Right atrium auricular region (tissue), 2 donors: Measurements from ENCODE around the gene TSHZ3. TPM values are rescaled to one million over a fixed set of nuclear protein-coding genes. Genes with fewer than 3 reads are reported as not detected.

Source experiments
- DNase-seq: peaks from one replicate; pipeline ENCODE4 v3.0.0-alpha.2; 2019; ENCODE audit warnings: low spot score
- H3K27ac ChIP-seq, 2 donors: fragments of 200-600 bp; sonication (generic); 1 replicate in 1 of 2; 2 replicates in 1 of 2; pipeline ENCODE4 v1.5.1; 2016 to 2019
- H3K27me3 ChIP-seq, 2 donors: fragments of 200-600 bp; sonication (generic); one replicate each; pipeline versions ENCODE4 v1.5.1 to v1.6.0; 2017 to 2019
- H3K36me3 ChIP-seq: fragments of 200-600 bp; sonication (generic); one replicate; pipeline ENCODE4 v1.5.1; 2016
- H3K4me1 ChIP-seq, 2 donors: fragments of 200-600 bp; sonication (generic); one replicate each; pipeline versions ENCODE4 v1.5.1 to v1.6.0; 2017 to 2019
- H3K4me3 ChIP-seq, 2 donors: fragments of 200-600 bp; sonication (generic); 1 replicate in 1 of 2; 2 replicates in 1 of 2; pipeline ENCODE4 v1.5.1; 2017 to 2019; ENCODE audit warnings: mild to moderate bottlenecking in 1 of 2, moderate library complexity in 1 of 2
- H3K9me3 ChIP-seq, 2 donors: fragments of 200-600 bp; sonication (generic); one replicate each; pipeline ENCODE4 v1.5.1; 2019
- total RNA-seq, 2 donors: library from RNA; depleted of rRNA; stranded (reverse); fragments of >200 nt; gene quantifications; one replicate each; pipeline ENCODE4 v1.1.0, GENCODE V29; 2016
- TF ChIP-seq, protein P1 (sequence below), 2 donors: fragments of 200-600 bp; sonication (generic); IDR thresholded peaks; one replicate each; pipeline ENCODE4 v1.5.1; 2019; ENCODE audit warnings: antibody characterized with exemption in 2 of 2

The TSHZ3 gene
- total RNA-seq, 2 donors from 2014 or later = 3.9 to 5.6 TPM

DNA sequence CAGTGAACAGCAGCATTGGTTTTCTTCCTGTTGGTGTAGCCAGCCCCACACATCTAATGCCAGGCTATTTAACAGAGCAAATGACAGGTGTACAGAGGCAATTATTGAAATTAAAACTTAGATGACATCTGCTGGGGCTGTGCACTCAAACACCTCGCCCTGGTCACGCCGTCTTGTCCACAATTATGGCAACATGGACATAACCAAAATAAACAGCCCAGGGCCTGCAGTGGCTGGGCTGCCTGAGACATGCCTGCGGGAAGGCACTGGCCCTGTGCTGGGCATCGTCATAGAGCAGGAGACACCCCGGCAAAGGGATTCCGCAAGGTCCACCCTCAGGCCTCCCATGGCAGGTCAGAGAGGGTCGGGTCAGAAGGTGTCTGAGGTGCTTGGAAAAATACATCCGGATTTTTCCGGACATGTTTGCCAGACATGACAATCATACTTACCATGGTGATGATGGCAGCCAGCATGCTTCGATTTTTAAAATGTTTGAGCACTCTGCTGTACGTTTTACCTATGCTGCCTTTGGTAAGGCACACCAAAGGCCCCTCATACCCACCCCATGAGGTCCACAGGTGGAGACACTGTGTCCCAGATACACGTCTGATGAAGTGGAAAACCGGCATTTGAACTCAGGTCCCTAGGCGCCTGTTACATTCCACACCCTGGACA is 47.8 kb downstream of the TSHZ3 start:
- Histone ChIP-seq H3K4me1 (no peaks in the 10 kb centered on the region), H3K27ac (no peak overlapping the region), H3K9me3 (no peaks in the 10 kb centered on the region), H3K36me3 (no peaks in the 10 kb centered on the region), H3K4me3 (no peak overlapping the region), H3K27me3 (no peaks in the 10 kb centered on the region)
- TF ChIP-seq, protein P1, sequence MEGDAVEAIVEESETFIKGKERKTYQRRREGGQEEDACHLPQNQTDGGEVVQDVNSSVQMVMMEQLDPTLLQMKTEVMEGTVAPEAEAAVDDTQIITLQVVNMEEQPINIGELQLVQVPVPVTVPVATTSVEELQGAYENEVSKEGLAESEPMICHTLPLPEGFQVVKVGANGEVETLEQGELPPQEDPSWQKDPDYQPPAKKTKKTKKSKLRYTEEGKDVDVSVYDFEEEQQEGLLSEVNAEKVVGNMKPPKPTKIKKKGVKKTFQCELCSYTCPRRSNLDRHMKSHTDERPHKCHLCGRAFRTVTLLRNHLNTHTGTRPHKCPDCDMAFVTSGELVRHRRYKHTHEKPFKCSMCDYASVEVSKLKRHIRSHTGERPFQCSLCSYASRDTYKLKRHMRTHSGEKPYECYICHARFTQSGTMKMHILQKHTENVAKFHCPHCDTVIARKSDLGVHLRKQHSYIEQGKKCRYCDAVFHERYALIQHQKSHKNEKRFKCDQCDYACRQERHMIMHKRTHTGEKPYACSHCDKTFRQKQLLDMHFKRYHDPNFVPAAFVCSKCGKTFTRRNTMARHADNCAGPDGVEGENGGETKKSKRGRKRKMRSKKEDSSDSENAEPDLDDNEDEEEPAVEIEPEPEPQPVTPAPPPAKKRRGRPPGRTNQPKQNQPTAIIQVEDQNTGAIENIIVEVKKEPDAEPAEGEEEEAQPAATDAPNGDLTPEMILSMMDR (IDR thresholded peaks at IDR 0.05) = no peak
- DNase-seq = no peak

- Histone ChIP-seq H3K9me3 (no peaks in the 10 kb centered on the region), H3K27ac (no peak overlapping the region), H3K36me3 (no peaks in the 10 kb centered on the region), H3K4me1 (no peaks in the 10 kb centered on the region), H3K4me3 (no peak overlapping the region), H3K27me3 (no peaks in the 10 kb centered on the region)
- TF ChIP-seq, protein P1 (IDR thresholded peaks at IDR 0.05) = no peak
- no peak for DNase-seq
These were observed 48.8 kb downstream of the TSHZ3 start for GRCh38 chr19:31300422-31300821.

DNA sequence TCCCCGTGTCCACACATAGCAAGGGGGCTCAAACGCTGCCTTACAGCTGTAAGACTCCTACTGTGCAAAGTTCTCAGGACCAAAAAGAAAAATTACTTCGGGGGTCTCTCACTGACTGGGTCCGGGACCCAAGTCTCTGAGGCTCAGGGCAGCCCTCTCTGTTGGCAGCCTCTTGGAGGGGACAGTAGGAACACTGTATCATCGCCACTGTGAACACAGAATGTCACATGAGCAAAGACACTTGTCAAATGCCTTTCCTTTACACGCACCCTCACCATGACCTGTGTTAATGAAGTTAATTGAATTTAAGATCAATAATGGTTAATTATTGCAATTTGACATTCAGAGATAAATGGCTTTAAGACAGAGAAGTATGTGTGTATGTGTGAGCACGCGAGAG is 49.6 kb downstream of the TSHZ3 start:
- no peak overlapping the region for H3K27ac ChIP-seq
- no peak overlapping the region for H3K4me3 ChIP-seq
- no peak for DNase-seq
- no peaks in the 10 kb centered on the region for H3K36me3 ChIP-seq
- H3K9me3 ChIP-seq = no peaks in the 10 kb centered on the region
- TF ChIP-seq, protein P1 (IDR thresholded peaks at IDR 0.05) = no peak
- no peaks in the 10 kb centered on the region for H3K4me1 ChIP-seq
- H3K27me3 ChIP-seq = no peaks in the 10 kb centered on the region

GRCh38 chr19:31297991-31298390 is 51.2 kb downstream of the TSHZ3 start:
- Histone ChIP-seq H3K4me3 (no peak overlapping the region), H3K9me3 (no peaks in the 10 kb centered on the region), H3K4me1 (no peaks in the 10 kb centered on the region), H3K27me3 (no peaks in the 10 kb centered on the region), H3K36me3 (no peaks in the 10 kb centered on the region), H3K27ac (no peak overlapping the region)
- TF ChIP-seq, protein P1 (IDR thresholded peaks at IDR 0.05) = no peak
- DNase-seq = no peak

- Histone ChIP-seq H3K36me3 (no peaks in the 10 kb centered on the region), H3K9me3 (no peaks in the 10 kb centered on the region), H3K4me3 (no peak overlapping the region), H3K4me1 (no peaks in the 10 kb centered on the region), H3K27ac (no peak overlapping the region), H3K27me3 (no peaks in the 10 kb centered on the region)
- TF ChIP-seq, protein P1 (IDR thresholded peaks at IDR 0.05) = no peak
- DNase-seq = no peak
These were observed 52.4 kb downstream of the TSHZ3 start for GRCh38 chr19:31296741-31297390.
